Nephron (organoid): ENCODE measurements around the gene ABLIM1.

Experiments
- H3K27ac Mint-ChIP-seq, 3 experiments: 2 replicates each; pipeline ENCODE4 v1.8.0; 2020; ENCODE audit warnings: mixed read lengths in 3 of 3, mild to moderate bottlenecking in 2 of 3, moderate library complexity in 1 of 3
- H3K27me3 Mint-ChIP-seq: 2 replicates; pipeline ENCODE4 v1.8.0; 2021; ENCODE audit warnings: low read depth, mild to moderate bottlenecking, moderate library complexity, mixed read lengths
- H3K36me3 Mint-ChIP-seq: 2 replicates; pipeline ENCODE4 v1.8.0; 2020; ENCODE audit warnings: low read depth, mixed read lengths
- H3K4me1 Mint-ChIP-seq: 2 replicates; pipeline ENCODE4 v1.8.0; 2020; ENCODE audit warnings: mixed read lengths
- H3K4me3 Mint-ChIP-seq, 3 experiments: 2 replicates each; pipeline ENCODE4 v1.8.0; 2020; ENCODE audit warnings: mild to moderate bottlenecking in 3 of 3, mixed read lengths in 3 of 3, moderate library complexity in 2 of 3
- H3K9me3 Mint-ChIP-seq: 2 replicates; pipeline ENCODE4 v1.8.0; 2020; ENCODE audit warnings: mixed read lengths
- CTCF ChIP-seq, 3 experiments: fragments of 200-600 bp; sonication (generic); IDR thresholded peaks; one replicate each; pipeline ENCODE4 v1.5.0; 2021; ENCODE audit warnings: antibody characterized with exemption in 3 of 3; ENCODE audit not compliant: unreplicated experiment in 3 of 3

Gene ABLIM1

GRCh38 chr10:114634609-114634979 is 23.5 kb downstream of the ABLIM1 start:
- peaks cover 56% of the 10 kb centered on the region for H3K4me1 Mint-ChIP-seq
- peaks cover 56% of the 10 kb centered on the region for H3K27me3 Mint-ChIP-seq
- H3K36me3 Mint-ChIP-seq, result no peaks in the 10 kb centered on the region
- TF ChIP-seq CTCF (IDR thresholded peaks at IDR 0.05; ENCODE audit: unreplicated experiment in 3 of 3), result no peak
- H3K4me3 Mint-ChIP-seq, result peak overlapping the region in 2 of 3 experiments; percentile 5 to 16
- H3K9me3 Mint-ChIP-seq, result no peaks in the 10 kb centered on the region
- H3K27ac Mint-ChIP-seq, result peak overlapping the region; percentile 36 to 86 (median 86)

- Mint-ChIP-seq H3K27me3 (peaks cover 57% of the 10 kb centered on the region), H3K27ac (peak overlapping the region; percentile 79 to 94 (median 82)), H3K4me3 (peak overlapping the region; percentile 88 to 91 (median 90)), H3K9me3 (no peaks in the 10 kb centered on the region), H3K36me3 (no peaks in the 10 kb centered on the region), H3K4me1 (peaks cover 44% of the 10 kb centered on the region)
- TF ChIP-seq CTCF (IDR thresholded peaks at IDR 0.05; ENCODE audit: unreplicated experiment in 3 of 3), result no peak
Observed at GRCh38 chr10:114632869-114633715, 25.0 kb downstream of the ABLIM1 start.

- peaks cover 57% of the 10 kb centered on the region for H3K27me3 Mint-ChIP-seq
- peak overlapping the region; percentile 88 to 91 (median 90) for H3K4me3 Mint-ChIP-seq
- no peaks in the 10 kb centered on the region for H3K36me3 Mint-ChIP-seq
- TF ChIP-seq CTCF (IDR thresholded peaks at IDR 0.05; ENCODE audit: unreplicated experiment in 3 of 3), result no peak
- H3K9me3 Mint-ChIP-seq, result no peaks in the 10 kb centered on the region
- H3K27ac Mint-ChIP-seq, result peak overlapping the region; percentile 79 to 94 (median 82)
- H3K4me1 Mint-ChIP-seq, result peaks cover 44% of the 10 kb centered on the region
Observed at GRCh38 chr10:114631666-114632417, 26.2 kb downstream of the ABLIM1 start.

- peaks cover 44% of the 10 kb centered on the region for H3K4me1 Mint-ChIP-seq
- no peaks in the 10 kb centered on the region for H3K9me3 Mint-ChIP-seq
- H3K36me3 Mint-ChIP-seq, result no peaks in the 10 kb centered on the region
- H3K27ac Mint-ChIP-seq, result peak overlapping the region; percentile 79 to 94 (median 81)
- H3K27me3 Mint-ChIP-seq, result peaks cover 57% of the 10 kb centered on the region
- peak overlapping the region; percentile 88 to 91 (median 90) for H3K4me3 Mint-ChIP-seq
- no peak for TF ChIP-seq CTCF (IDR thresholded peaks at IDR 0.05; ENCODE audit: unreplicated experiment in 3 of 3)
Observed at GRCh38 chr10:114631090-114631665, 26.9 kb downstream of the ABLIM1 start.

- peak overlapping the region in 2 of 3 experiments; percentile 16 to 94 for H3K27ac Mint-ChIP-seq
- H3K9me3 Mint-ChIP-seq, result no peaks in the 10 kb centered on the region
- no peak for TF ChIP-seq CTCF (IDR thresholded peaks at IDR 0.05; ENCODE audit: unreplicated experiment in 3 of 3)
- H3K36me3 Mint-ChIP-seq, result no peaks in the 10 kb centered on the region
- peak overlapping the region; percentile 88 to 91 (median 90) for H3K4me3 Mint-ChIP-seq
- H3K27me3 Mint-ChIP-seq, result peaks cover 51% of the 10 kb centered on the region
- peaks cover 41% of the 10 kb centered on the region for H3K4me1 Mint-ChIP-seq
Observed at GRCh38 chr10:114629824-114630730, 28.0 kb downstream of the ABLIM1 start.
